PFSK-1 (cell line): ENCODE data around the gene MUC4.

ENCODE experiments used
- POLR2AphosphoS5 ChIP-seq: IDR thresholded peaks from 2 replicates; pipeline ENCODE4 v1.6.1; 2012; ENCODE audit warnings: low read depth, mild to moderate bottlenecking, control low read depth, low read length, moderate library complexity
- SIN3A ChIP-seq: IDR thresholded peaks from 2 replicates; pipeline ENCODE4 v1.6.1; 2012; ENCODE audit warnings: mild to moderate bottlenecking, low read length, moderate library complexity, borderline replicate concordance; ENCODE audit not compliant: insufficient read depth

- no peak for TF ChIP-seq POLR2AphosphoS5
- no peak for TF ChIP-seq SIN3A
These were observed 10.2 kb downstream of the MUC4 start for GRCh38 chr3:195801251-195802183.
